Gastrocnemius medialis (tissue), 4 donors: ENCODE measurements around the gene GJB4.

Source experiments
- POLR2A ChIP-seq, 2 donors: fragments of 450-650 bp; IDR thresholded peaks; one replicate each; pipeline ENCODE4 v1.6.1; 2017; ENCODE audit warnings: antibody characterized with exemption in 2 of 2, mild to moderate bottlenecking in 2 of 2, moderate library complexity in 2 of 2
- TF ChIP-seq, protein P1 (sequence below), 5 experiments: fragments of 450-650 bp in 3 of 5; fragments of 200-600 bp in 2 of 5; sonication (generic) in 2 of 5; IDR thresholded peaks in 4 of 5; conservative IDR thresholded peaks in 1 of 5; 1 replicate in 4 of 5; 2 replicates in 1 of 5; pipeline ENCODE4 v1.5.1; 2016 to 2019; ENCODE audit warnings: antibody characterized with exemption in 5 of 5, mild to moderate bottlenecking in 3 of 5, moderate library complexity in 3 of 5

DNA sequence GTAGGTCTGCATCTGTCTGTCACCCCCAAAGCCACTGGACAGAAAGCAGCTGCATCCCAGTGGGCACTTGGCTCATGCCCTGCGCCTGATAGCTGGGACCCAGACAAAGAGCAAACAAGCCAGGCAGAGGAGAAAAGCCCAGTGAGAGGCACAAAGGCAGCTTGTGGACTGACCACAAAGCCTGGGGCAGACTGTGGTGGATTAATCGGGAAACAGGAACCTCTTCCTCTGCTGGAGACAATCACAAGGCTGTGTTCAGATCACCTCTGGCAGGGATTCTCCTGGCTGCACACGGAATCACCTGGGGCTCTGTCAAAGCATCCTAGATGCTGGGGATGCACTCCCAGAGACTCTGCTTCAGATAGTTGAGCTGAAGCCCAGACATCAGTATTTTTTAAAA lies 19.9 kb upstream of the GJB4 start:
- TF ChIP-seq, protein P1, sequence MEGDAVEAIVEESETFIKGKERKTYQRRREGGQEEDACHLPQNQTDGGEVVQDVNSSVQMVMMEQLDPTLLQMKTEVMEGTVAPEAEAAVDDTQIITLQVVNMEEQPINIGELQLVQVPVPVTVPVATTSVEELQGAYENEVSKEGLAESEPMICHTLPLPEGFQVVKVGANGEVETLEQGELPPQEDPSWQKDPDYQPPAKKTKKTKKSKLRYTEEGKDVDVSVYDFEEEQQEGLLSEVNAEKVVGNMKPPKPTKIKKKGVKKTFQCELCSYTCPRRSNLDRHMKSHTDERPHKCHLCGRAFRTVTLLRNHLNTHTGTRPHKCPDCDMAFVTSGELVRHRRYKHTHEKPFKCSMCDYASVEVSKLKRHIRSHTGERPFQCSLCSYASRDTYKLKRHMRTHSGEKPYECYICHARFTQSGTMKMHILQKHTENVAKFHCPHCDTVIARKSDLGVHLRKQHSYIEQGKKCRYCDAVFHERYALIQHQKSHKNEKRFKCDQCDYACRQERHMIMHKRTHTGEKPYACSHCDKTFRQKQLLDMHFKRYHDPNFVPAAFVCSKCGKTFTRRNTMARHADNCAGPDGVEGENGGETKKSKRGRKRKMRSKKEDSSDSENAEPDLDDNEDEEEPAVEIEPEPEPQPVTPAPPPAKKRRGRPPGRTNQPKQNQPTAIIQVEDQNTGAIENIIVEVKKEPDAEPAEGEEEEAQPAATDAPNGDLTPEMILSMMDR (IDR thresholded peaks at IDR 0.05 in 4 of 5, conservative IDR thresholded peaks at IDR 0.05 in 1 of 5): no peak
- TF ChIP-seq POLR2A (IDR thresholded peaks at IDR 0.05): no peak
